Pancreas (tissue), 10 donors: ENCODE data around the gene CACNA1G. TPM values are rescaled to one million over a fixed set of nuclear protein-coding genes. Genes with fewer than 3 reads are reported as not detected.
A peak's percentile ranks its signal among the peaks of the same experiment; 100 is the strongest.

Experiments used
- ATAC-seq, 4 donors: fragments of 200-7000 bp; cut with Tn5 transposase; one replicate each; pipeline versions ENCODE4 v1.8.0 to v1.9.1; 2020; ENCODE audit warnings: mild to moderate bottlenecking in 4 of 4, moderate library complexity in 4 of 4
- DNase-seq, 6 donors: peaks; one replicate each; pipeline ENCODE4 v3.0.0-alpha.2; 2020
- FAIRE-seq: peaks from 2 replicates; lab custom pipeline; 2012; peaks lifted over from hg19 to GRCh38; lab: Jason Lieb, UNC
- H3K27ac ChIP-seq, 4 donors: fragments of 200-600 bp; sonication (generic); 1 replicate in 3 of 4; 2 replicates in 1 of 4; pipeline versions ENCODE4 v1.5.0 to v1.8.0; 2020
- H3K27me3 ChIP-seq, 4 donors: fragments of 200-600 bp; one replicate each; pipeline ENCODE4 v1.8.0; 2021
- H3K36me3 ChIP-seq, 3 donors: fragments of 200-600 bp; sonication (generic) in 1 of 3; one replicate each; pipeline versions ENCODE4 v1.5.0 to v1.8.0; 2020 to 2021
- H3K4me1 ChIP-seq, 3 donors: fragments of 200-600 bp; one replicate each; pipeline ENCODE4 v1.8.0; 2021
- H3K4me3 ChIP-seq, 4 donors: fragments of 200-600 bp; sonication (generic) in 2 of 4; one replicate each; pipeline versions ENCODE4 v1.5.0 to v1.8.0; 2020 to 2021
- H3K9me3 ChIP-seq, 4 donors: fragments of 200-600 bp; one replicate each; pipeline ENCODE4 v1.8.0; 2021
- WGBS, 2 donors: extraction: QIAGEN DNeasy Blood & Tissue Kit; methylation state at CpG; one replicate each; pipeline ENCODE4 v1.1.7; 2013; 5-methylcytosine and 5-hydroxymethylcytosine counted together
- intact Hi-C, 3 donors: fragments of 100-400 bp; cut with DNase I; formaldehyde crosslinking; loops; one replicate each; pipeline versions ENCODE4 v1.11.1 to v1.14.2; 2022
- polyA plus RNA-seq, 2 donors: library from polyadenylated mRNA; stranded (reverse); fragments of 200-250 nt; gene quantifications; one replicate each; pipeline ENCODE4 v1.2.3, GENCODE V29; 2013
- total RNA-seq, 6 donors: library from RNA; stranded (reverse); fragmentation: NEBNext Ultra II Directional in 4 of 6; extraction: Animal tissue kit (Norgen Biotek cat#: 25700) in 4 of 6; gene quantifications; one replicate each; pipeline versions ENCODE4 v1.2.1 to v1.2.4, GENCODE V29; 2021 to 2023
- TF ChIP-seq, protein P1 (sequence below), 4 donors: fragments of 200-600 bp; sonication (generic) in 3 of 4; IDR thresholded peaks; one replicate each; pipeline versions ENCODE4 v1.5.0 to v1.8.0; 2021; ENCODE audit warnings: antibody characterized with exemption in 4 of 4
- donor health status: healthy with polysubstance abuse.
- donor health status: DM: no; HTN: no; CAD: no; lungs with moderate emphysema.
- donor health status: DM: no; HTN: no; CAD: no.
- donor health status: control.
- donor health status: control.
- donor health status: Bipolar disorder and iron deficiency.
- donor health status: DM: yes; HTN: yes; CAD: no.
- donor health status: DM: no; HTN: no; CAD: no.
- donor health status: DM: no; HTN: no; CAD: no.
- donor health status: DM: yes; HTN: yes; CAD: no.

The CACNA1G gene
- total and polyA plus RNA-seq, 8 donors, result 0.02 to 0.37 (median 0.09) TPM; not detected in 1

DNA sequence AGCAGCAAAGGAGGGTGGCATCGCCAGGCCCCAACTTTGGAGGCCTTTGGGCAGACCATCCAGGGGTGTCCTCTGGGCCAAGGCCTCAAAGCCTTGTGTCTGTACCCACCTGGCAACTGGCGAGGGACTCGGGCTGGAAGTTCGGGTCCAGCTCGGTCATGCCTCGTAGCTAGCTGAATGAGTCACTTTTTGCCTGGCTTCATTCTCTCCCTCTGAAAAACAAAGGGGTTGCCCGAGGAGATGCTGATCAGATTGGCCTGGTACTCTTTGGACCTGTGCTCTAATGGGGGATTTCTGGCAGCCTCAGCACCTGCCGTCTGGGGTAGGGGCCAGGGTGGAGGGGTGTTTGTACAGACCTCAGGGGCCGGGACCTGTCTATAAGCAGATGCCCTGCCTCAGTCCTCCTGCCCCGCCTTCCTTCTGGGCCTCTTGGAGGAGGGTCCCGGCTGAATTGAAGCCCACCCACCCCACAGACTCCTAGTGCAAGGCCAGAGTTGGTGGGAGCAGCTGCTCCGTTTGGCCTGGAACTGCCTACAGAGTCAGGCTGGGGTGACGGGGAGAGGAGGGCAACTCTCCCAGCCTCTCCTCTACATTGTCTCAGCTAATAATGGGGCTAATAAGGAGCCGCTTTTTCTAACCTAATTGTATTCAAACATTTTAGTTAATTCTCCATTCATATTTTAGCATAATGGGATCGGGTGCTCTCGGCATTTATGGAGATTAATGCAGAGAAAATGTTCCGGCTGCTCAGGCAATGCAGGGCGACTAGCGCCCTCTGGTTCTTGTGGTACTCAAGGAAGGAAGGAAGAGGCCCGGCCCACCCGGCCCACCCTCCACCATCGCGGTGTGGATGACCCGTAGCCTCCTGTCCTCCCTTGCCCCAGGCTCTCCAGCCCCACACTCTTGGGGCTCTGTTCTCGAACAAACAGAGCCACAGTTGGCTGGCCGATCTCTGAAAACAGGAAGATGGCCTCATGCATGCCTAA is 52.8 kb downstream of the CACNA1G start:
- no peak overlapping the region for H3K27ac ChIP-seq
- intact Hi-C loops, result no loop called here
- DNase-seq (no peak), ATAC-seq (no peak), FAIRE-seq (no peak)
- no peak overlapping the region for H3K4me3 ChIP-seq
- no peaks in the 10 kb centered on the region for H3K9me3 ChIP-seq
- H3K36me3 ChIP-seq, result no peaks in the 10 kb centered on the region
- no peaks in the 10 kb centered on the region for H3K4me1 ChIP-seq
- H3K27me3 ChIP-seq, result no peaks in the 10 kb centered on the region
- 71 to 78% methylated on average over 25 to 26 of the region's 26 CpGs for WGBS, 2 donors
- TF ChIP-seq, protein P1, sequence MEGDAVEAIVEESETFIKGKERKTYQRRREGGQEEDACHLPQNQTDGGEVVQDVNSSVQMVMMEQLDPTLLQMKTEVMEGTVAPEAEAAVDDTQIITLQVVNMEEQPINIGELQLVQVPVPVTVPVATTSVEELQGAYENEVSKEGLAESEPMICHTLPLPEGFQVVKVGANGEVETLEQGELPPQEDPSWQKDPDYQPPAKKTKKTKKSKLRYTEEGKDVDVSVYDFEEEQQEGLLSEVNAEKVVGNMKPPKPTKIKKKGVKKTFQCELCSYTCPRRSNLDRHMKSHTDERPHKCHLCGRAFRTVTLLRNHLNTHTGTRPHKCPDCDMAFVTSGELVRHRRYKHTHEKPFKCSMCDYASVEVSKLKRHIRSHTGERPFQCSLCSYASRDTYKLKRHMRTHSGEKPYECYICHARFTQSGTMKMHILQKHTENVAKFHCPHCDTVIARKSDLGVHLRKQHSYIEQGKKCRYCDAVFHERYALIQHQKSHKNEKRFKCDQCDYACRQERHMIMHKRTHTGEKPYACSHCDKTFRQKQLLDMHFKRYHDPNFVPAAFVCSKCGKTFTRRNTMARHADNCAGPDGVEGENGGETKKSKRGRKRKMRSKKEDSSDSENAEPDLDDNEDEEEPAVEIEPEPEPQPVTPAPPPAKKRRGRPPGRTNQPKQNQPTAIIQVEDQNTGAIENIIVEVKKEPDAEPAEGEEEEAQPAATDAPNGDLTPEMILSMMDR (IDR thresholded peaks at IDR 0.05), result no peak

DNA sequence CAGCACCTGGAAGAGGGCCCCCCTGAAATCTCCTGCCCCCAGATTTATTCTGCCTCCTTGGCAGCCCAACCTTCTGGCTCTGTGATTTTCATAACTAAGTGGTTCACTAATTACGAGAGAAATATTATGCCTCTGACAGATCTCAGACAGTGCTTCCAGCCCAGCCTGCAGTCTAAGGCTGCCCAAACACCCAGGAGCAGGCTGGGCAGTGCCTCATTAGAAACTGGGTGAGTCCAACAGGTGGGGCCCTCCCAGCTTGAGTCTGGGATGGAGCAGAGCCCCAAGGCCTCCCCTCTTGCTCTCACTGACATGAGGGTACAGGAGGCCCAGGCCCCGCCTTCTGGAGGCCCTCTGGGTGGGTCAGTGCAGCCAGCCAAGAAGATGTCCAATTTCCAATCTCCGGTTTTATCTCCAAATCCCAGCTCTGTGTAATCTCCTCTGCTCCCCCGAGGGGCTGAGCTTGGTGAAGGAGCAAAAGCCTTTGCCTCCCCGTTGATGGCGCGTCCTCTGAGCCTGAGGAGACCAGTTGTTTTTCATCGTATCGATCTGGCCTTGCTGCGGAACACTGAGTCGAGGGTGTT is 54.0 kb downstream of the CACNA1G start:
- TF ChIP-seq, protein P1 (IDR thresholded peaks at IDR 0.05), result no peak
- DNase-seq (no peak), ATAC-seq (no peak), FAIRE-seq (no peak)
- Histone ChIP-seq H3K4me1 (no peaks in the 10 kb centered on the region), H3K4me3 (no peak overlapping the region), H3K27ac (no peak overlapping the region), H3K36me3 (no peaks in the 10 kb centered on the region), H3K9me3 (no peaks in the 10 kb centered on the region), H3K27me3 (no peaks in the 10 kb centered on the region)
- 71 to 78% methylated on average over 11 of the region's 11 CpGs for WGBS, 2 donors
- intact Hi-C loops, result no loop called here

DNA sequence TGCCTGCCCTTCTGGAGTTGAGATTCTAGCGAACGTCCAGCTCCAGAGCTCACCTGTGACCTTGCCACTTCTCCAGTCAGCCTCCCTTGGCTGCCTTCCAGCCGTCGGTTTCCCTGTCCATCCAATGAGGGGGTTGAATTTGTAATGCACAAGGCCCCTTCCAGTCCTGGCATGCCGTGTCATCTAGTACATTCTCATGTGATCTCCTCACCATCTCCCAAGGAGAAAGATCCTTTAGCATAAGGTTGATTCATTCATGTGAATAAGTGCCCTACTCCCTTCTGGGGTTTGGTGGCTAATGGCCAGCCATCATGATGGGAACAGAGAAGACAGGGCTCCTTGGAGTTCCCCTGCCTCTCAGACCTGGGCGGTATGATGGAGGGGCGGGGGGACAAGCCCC is 55.3 kb downstream of the CACNA1G start:
- FAIRE-seq, result no peak
- 33 to 40% methylated on average over 7 of the region's 7 CpGs for WGBS, 2 donors

DNA sequence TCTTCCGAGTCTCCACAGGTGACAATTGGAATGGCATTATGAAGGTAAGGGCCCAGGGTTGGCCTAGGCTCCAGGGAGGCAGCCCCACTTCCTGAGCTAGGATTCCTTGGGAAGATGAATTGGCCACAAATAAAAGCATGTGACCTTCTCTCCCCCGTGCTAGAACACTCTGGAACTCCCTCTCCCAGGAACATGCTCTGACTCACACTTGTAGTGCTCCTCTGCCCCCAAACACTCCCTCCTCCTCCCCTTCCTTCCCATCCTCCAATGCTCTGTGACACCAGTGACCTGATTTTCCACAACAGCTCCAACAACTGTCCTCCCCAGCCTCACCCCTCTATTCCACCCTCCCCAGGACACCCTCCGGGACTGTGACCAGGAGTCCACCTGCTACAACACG is 57.8 kb downstream of the CACNA1G start:
- no peak overlapping the region for H3K4me3 ChIP-seq
- intact Hi-C loops, result no loop called here
- WGBS, 2 donors, result 76 to 82% methylated on average over 4 of the region's 4 CpGs
- ATAC-seq (peak in 1 of 4 donors; percentile 50), DNase-seq (no peak), FAIRE-seq (no peak)
- no peaks in the 10 kb centered on the region for H3K36me3 ChIP-seq
- no peaks in the 10 kb centered on the region for H3K9me3 ChIP-seq
- TF ChIP-seq, protein P1 (IDR thresholded peaks at IDR 0.05), result no peak
- no peaks in the 10 kb centered on the region for H3K27me3 ChIP-seq
- H3K27ac ChIP-seq, result no peak overlapping the region
- H3K4me1 ChIP-seq, result no peaks in the 10 kb centered on the region

More for the DNA sequence above, 55.3 kb downstream of the CACNA1G start:
- H3K4me1 ChIP-seq, result no peaks in the 10 kb centered on the region
- intact Hi-C loops, result no loop called here
- H3K27ac ChIP-seq, result no peak overlapping the region
- ATAC-seq, result no peak
- H3K27me3 ChIP-seq, result no peaks in the 10 kb centered on the region
- H3K36me3 ChIP-seq, result no peaks in the 10 kb centered on the region
- no peak overlapping the region for H3K4me3 ChIP-seq
- DNase-seq, result no peak
- no peaks in the 10 kb centered on the region for H3K9me3 ChIP-seq
- TF ChIP-seq, protein P1 (IDR thresholded peaks at IDR 0.05), result no peak
